H9 (cell line): ENCODE measurements around the gene ANKMY1. TPM values are rescaled to one million over a fixed set of nuclear protein-coding genes. Genes with fewer than 3 reads are reported as not detected.

Experiments
- DNase-seq: peaks from one replicate; pipeline ENCODE4 v3.0.0-alpha.2; 2017
- H2AFZ ChIP-seq: one replicate; pipeline ENCODE4 v1.6.1; 2013; ENCODE audit warnings: mild to moderate bottlenecking, low read length, control low read depth, moderate library complexity
- H2AK5ac ChIP-seq: 2 replicates; pipeline ENCODE4 v1.6.1; 2013; ENCODE audit warnings: low read length, control low read depth, mixed read lengths; ENCODE audit not compliant: insufficient read length
- H2BK120ac ChIP-seq: one replicate; pipeline ENCODE4 v1.6.1; 2013; ENCODE audit warnings: low read depth, mild to moderate bottlenecking, low read length, control low read depth, inconsistent platforms; ENCODE audit not compliant: poor library complexity, severe bottlenecking
- H2BK12ac ChIP-seq: 2 replicates; pipeline ENCODE4 v1.6.1; 2013; ENCODE audit warnings: low read length, control low read depth, mixed read lengths, low read depth; ENCODE audit not compliant: insufficient read length
- H2BK15ac ChIP-seq: 2 replicates; pipeline ENCODE4 v1.6.1; 2013; ENCODE audit warnings: low read depth, low read length, control low read depth
- H2BK20ac ChIP-seq: one replicate; pipeline ENCODE4 v1.6.1; 2013; ENCODE audit warnings: low read depth, mild to moderate bottlenecking, low read length, control low read depth, inconsistent platforms; ENCODE audit not compliant: poor library complexity, severe bottlenecking
- H2BK5ac ChIP-seq: 2 replicates; pipeline ENCODE4 v1.6.1; 2013; ENCODE audit warnings: low read length, control low read depth, mixed read lengths; ENCODE audit not compliant: insufficient read length
- H3K14ac ChIP-seq: 2 replicates; pipeline ENCODE4 v1.6.1; 2013; ENCODE audit warnings: low read length, control low read depth; ENCODE audit not compliant: insufficient read depth
- H3K18ac ChIP-seq: 2 replicates; pipeline ENCODE4 v1.6.1; 2013; ENCODE audit warnings: low read depth, mild to moderate bottlenecking, mixed read lengths, low read length, control low read depth; ENCODE audit not compliant: insufficient read length
- H3K23ac ChIP-seq: 2 replicates; pipeline ENCODE4 v1.6.1; 2013; ENCODE audit warnings: low read length, control low read depth, mixed read lengths, low read depth; ENCODE audit not compliant: insufficient read length
- H3K23me2 ChIP-seq: 2 replicates; pipeline ENCODE4 v1.6.1; 2013; ENCODE audit warnings: low read depth, mild to moderate bottlenecking, mixed read lengths, low read length, control low read depth; ENCODE audit not compliant: insufficient read length, poor library complexity, severe bottlenecking
- H3K27ac ChIP-seq: 2 replicates; pipeline ENCODE4 v1.5.1; 2013; ENCODE audit warnings: low read length, control low read depth, mixed read lengths, low read depth; ENCODE audit not compliant: insufficient read length
- H3K27me3 ChIP-seq: 2 replicates; pipeline ENCODE4 v1.6.1; 2013; ENCODE audit warnings: low read length, control low read depth, inconsistent platforms; ENCODE audit not compliant: insufficient read depth
- H3K4ac ChIP-seq: 2 replicates; pipeline ENCODE4 v1.6.1; 2013; ENCODE audit warnings: low read depth, mild to moderate bottlenecking, control low read depth, inconsistent platforms, low read length, moderate library complexity
- H3K4me1 ChIP-seq: 2 replicates; pipeline ENCODE4 v1.6.1; 2013; ENCODE audit warnings: low read length, control low read depth, inconsistent platforms; ENCODE audit not compliant: insufficient read depth
- H3K4me2 ChIP-seq: 2 replicates; pipeline ENCODE4 v1.6.1; 2013; ENCODE audit warnings: low read length, control low read depth, mixed read lengths; ENCODE audit not compliant: insufficient read length, insufficient read depth
- H3K56ac ChIP-seq: 2 replicates; pipeline ENCODE4 v1.6.1; 2013; ENCODE audit warnings: low read depth, mild to moderate bottlenecking, mixed read lengths, low read length, control low read depth; ENCODE audit not compliant: insufficient read length
- H3K79me1 ChIP-seq: 2 replicates; pipeline ENCODE4 v1.6.1; 2013; ENCODE audit warnings: low read depth, mild to moderate bottlenecking, moderate library complexity, low read length, control low read depth, inconsistent platforms; ENCODE audit not compliant: insufficient read depth, poor library complexity, severe bottlenecking
- H3K79me2 ChIP-seq: 2 replicates; pipeline ENCODE4 v1.6.1; 2013; ENCODE audit warnings: low read length, control low read depth, inconsistent platforms; ENCODE audit not compliant: insufficient read depth
- H3K9ac ChIP-seq: 2 replicates; pipeline ENCODE4 v1.6.1; 2013; ENCODE audit warnings: low read length, control low read depth, mixed read lengths; ENCODE audit not compliant: insufficient read length; ENCODE audit errors: extremely low read depth
- H3K9me3 ChIP-seq: one replicate; pipeline ENCODE4 v1.6.1; 2013; ENCODE audit warnings: low read depth, low read length, inconsistent platforms; ENCODE audit not compliant: control insufficient read depth
- H3T11ph ChIP-seq: one replicate; pipeline ENCODE4 v1.6.1; 2013; ENCODE audit warnings: mild to moderate bottlenecking, low read length, control low read depth, inconsistent platforms
- H4K20me1 ChIP-seq: one replicate; pipeline ENCODE4 v1.6.1; 2013; ENCODE audit not compliant: control insufficient read depth, insufficient read length, insufficient read depth
- H4K5ac ChIP-seq: 2 replicates; pipeline ENCODE4 v1.6.1; 2013; ENCODE audit warnings: low read depth, mild to moderate bottlenecking, mixed read lengths, low read length, control low read depth; ENCODE audit not compliant: insufficient read length
- H4K8ac ChIP-seq: replicated peaks from 2 replicates; pipeline ENCODE4 v1.6.1; 2013; ENCODE audit warnings: low read length, control low read depth, mixed read lengths, low read depth; ENCODE audit not compliant: insufficient read length
- H4K91ac ChIP-seq: 2 replicates; pipeline ENCODE4 v1.6.1; 2013; ENCODE audit warnings: low read depth, mild to moderate bottlenecking, moderate library complexity, mixed read lengths, low read length, control low read depth; ENCODE audit not compliant: insufficient read length
- H3K27ac Mint-ChIP-seq, 3 experiments: 2 replicates in 2 of 3; 3 replicates in 1 of 3; pipeline ENCODE4 v1.8.0; 2020 to 2021; ENCODE audit warnings: mixed read lengths in 3 of 3, mild to moderate bottlenecking in 1 of 3, moderate library complexity in 1 of 3
- H3K27me3 Mint-ChIP-seq: 2 replicates; pipeline ENCODE4 v1.8.0; 2021; ENCODE audit warnings: low read depth, mild to moderate bottlenecking, moderate library complexity, mixed read lengths
- H3K36me3 Mint-ChIP-seq, 3 experiments: 2 replicates in 2 of 3; 3 replicates in 1 of 3; pipeline ENCODE4 v1.8.0; 2020 to 2021; ENCODE audit warnings: low read depth in 3 of 3, mixed read lengths in 3 of 3; ENCODE audit not compliant: insufficient read depth in 1 of 3
- H3K4me1 Mint-ChIP-seq, 2 experiments: 2 replicates each; pipeline ENCODE4 v1.8.0; 2020; ENCODE audit warnings: mixed read lengths in 2 of 2
- H3K4me3 Mint-ChIP-seq, 2 experiments: 2 replicates in 1 of 2; 3 replicates in 1 of 2; pipeline ENCODE4 v1.8.0; 2020 to 2021; ENCODE audit warnings: mild to moderate bottlenecking in 2 of 2, mixed read lengths in 2 of 2, moderate library complexity in 1 of 2
- H3K9me3 Mint-ChIP-seq, 2 experiments: 2 replicates in 1 of 2; 3 replicates in 1 of 2; pipeline ENCODE4 v1.8.0; 2020; ENCODE audit warnings: mild to moderate bottlenecking in 2 of 2, mixed read lengths in 2 of 2, moderate library complexity in 1 of 2
- WGBS: extraction: QIAGEN DNeasy Blood & Tissue Kit; methylation state at CpG from one replicate; pipeline ENCODE4 v1.1.7; 2013; ENCODE audit warnings: missing lambda C conversion rate, low lambda C conversion rate, mixed read lengths; ENCODE audit not compliant: insufficient read length; ENCODE audit errors: extremely low coverage; 5-methylcytosine and 5-hydroxymethylcytosine counted together
- total RNA-seq: library from RNA; stranded (reverse); gene quantifications from 2 replicates; pipeline ENCODE4 v1.2.1, GENCODE V29; 2021
- TF ChIP-seq, protein P1 (sequence below): fragments of 200-600 bp; sonication (generic); conservative IDR thresholded peaks from 3 replicates; pipeline ENCODE4 v1.8.0; 2021; ENCODE audit warnings: antibody characterized with exemption, mild to moderate bottlenecking

The ANKMY1 gene
- total RNA-seq, 1 experiment from 2014 or later = 13.7 TPM

DNA sequence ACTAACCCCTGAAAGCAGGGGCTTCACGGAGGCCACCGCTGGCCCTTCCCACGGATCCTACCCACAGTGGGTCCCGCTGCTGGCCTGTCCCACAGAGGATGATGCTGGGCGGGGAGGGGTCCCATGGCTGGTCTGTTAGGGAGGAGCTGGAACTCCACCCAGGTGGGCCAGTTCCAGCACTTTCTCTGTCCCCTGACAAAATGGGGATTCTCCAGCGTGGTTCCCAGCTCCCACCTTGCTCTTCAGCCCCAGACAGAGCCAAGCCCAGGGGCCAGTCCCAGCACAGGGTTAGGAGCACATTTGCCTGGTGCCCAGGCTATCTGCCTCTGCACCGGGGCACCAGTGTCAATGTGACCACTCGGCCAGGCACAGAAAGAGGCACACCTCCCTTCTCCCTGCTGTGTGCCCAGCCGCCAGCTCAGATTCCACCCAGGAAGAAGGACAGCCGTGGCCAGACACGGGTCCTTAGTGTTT, 50.0 kb downstream of the ANKMY1 start:
- H2BK15ac ChIP-seq = no peak overlapping the region
- WGBS = no CpG with 5 or more reads among the region's 11 CpGs
- peak; percentile 12 for DNase-seq

More for the DNA sequence above, 50.0 kb downstream of the ANKMY1 start:
- H3K23ac ChIP-seq = no peak overlapping the region
- no peaks in the 10 kb centered on the region for H3K36me3 Mint-ChIP-seq
- no peaks in the 10 kb centered on the region for H3K23me2 ChIP-seq
- TF ChIP-seq, protein P1, sequence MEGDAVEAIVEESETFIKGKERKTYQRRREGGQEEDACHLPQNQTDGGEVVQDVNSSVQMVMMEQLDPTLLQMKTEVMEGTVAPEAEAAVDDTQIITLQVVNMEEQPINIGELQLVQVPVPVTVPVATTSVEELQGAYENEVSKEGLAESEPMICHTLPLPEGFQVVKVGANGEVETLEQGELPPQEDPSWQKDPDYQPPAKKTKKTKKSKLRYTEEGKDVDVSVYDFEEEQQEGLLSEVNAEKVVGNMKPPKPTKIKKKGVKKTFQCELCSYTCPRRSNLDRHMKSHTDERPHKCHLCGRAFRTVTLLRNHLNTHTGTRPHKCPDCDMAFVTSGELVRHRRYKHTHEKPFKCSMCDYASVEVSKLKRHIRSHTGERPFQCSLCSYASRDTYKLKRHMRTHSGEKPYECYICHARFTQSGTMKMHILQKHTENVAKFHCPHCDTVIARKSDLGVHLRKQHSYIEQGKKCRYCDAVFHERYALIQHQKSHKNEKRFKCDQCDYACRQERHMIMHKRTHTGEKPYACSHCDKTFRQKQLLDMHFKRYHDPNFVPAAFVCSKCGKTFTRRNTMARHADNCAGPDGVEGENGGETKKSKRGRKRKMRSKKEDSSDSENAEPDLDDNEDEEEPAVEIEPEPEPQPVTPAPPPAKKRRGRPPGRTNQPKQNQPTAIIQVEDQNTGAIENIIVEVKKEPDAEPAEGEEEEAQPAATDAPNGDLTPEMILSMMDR = no peak
- H4K8ac ChIP-seq = no peak overlapping the region
- H2BK5ac ChIP-seq = no peak overlapping the region
- no peaks in the 10 kb centered on the region for H3K79me2 ChIP-seq
- no peak overlapping the region for H4K5ac ChIP-seq
- H4K20me1 ChIP-seq = no peaks in the 10 kb centered on the region
- no peak overlapping the region for H3K4me2 ChIP-seq
- H3K9me3 ChIP-seq = no peaks in the 10 kb centered on the region
- no peak overlapping the region for H3K4ac ChIP-seq
- no peak overlapping the region for H3T11ph ChIP-seq
- no peak overlapping the region; the same call in 1 of the 2 replicates for H3K14ac ChIP-seq
- H3K4me1 ChIP-seq = no peaks in the 10 kb centered on the region
- H4K91ac ChIP-seq = no peak overlapping the region
- H3K27me3 ChIP-seq = no peaks in the 10 kb centered on the region
- no peak overlapping the region for H2BK12ac ChIP-seq
- H2BK120ac ChIP-seq = no peak overlapping the region
- no peak overlapping the region for H2AFZ ChIP-seq
- H3K4me3 Mint-ChIP-seq = no peak overlapping the region
- H3K18ac ChIP-seq = no peak overlapping the region
- no peak overlapping the region for H3K9ac ChIP-seq
- peaks cover 3% of the 10 kb centered on the region for H3K27me3 Mint-ChIP-seq
- no peak overlapping the region for H3K27ac ChIP-seq
- H3K9me3 Mint-ChIP-seq = 0 out of 5 replicates have a peak, but pooled peaks cover 0 to 2% of the 10 kb centered on the region in 2 experiments
- H3K27ac Mint-ChIP-seq = no peak overlapping the region
- no peak overlapping the region for H3K56ac ChIP-seq
- H3K4me1 Mint-ChIP-seq = no peaks in the 10 kb centered on the region
- no peak overlapping the region for H2AK5ac ChIP-seq
- H3K79me1 ChIP-seq = no peaks in the 10 kb centered on the region
- H2BK20ac ChIP-seq = no peak overlapping the region
